OCI-LY1 (cell line): ENCODE results near the gene KAT8.

Source experiments
- H2AFZ ChIP-seq: fragments of 200-600 bp; sonication (generic), shearing (Covaris generic); 2 replicates; pipeline ENCODE4 v1.6.0; 2014; ENCODE audit warnings: antibody characterized with exemption, mild to moderate bottlenecking, low read length
- H3F3A ChIP-seq: fragments of 200-600 bp; sonication (generic), shearing (Covaris generic); 2 replicates; pipeline ENCODE4 v1.6.0; 2014; ENCODE audit warnings: mild to moderate bottlenecking, antibody characterized with exemption, low read length, moderate library complexity; ENCODE audit not compliant: insufficient read depth
- H3K27ac ChIP-seq: fragments of 200-600 bp; sonication (generic); 2 replicates; pipeline ENCODE4 v1.5.1; 2014; ENCODE audit warnings: low read length, mixed run types, mild to moderate bottlenecking, low read depth; ENCODE audit not compliant: poor library complexity, severe bottlenecking
- H3K27me3 ChIP-seq: fragments of 200-600 bp; sonication (generic); 2 replicates; pipeline ENCODE4 v1.6.0; 2014; ENCODE audit warnings: antibody characterized with exemption, mild to moderate bottlenecking, low read length, moderate library complexity; ENCODE audit not compliant: insufficient read depth
- H3K36me3 ChIP-seq: fragments of 200-600 bp; sonication (generic); 2 replicates; pipeline ENCODE4 v1.6.1; 2014; ENCODE audit warnings: mild to moderate bottlenecking, antibody characterized with exemption, low read length, moderate library complexity, mixed read lengths; ENCODE audit not compliant: insufficient read depth
- H3K4me1 ChIP-seq: fragments of 200-600 bp; sonication (generic); 2 replicates; pipeline ENCODE4 v1.5.1; 2014; ENCODE audit warnings: mild to moderate bottlenecking, low read length, moderate library complexity; ENCODE audit not compliant: insufficient read depth, severe bottlenecking
- H3K4me2 ChIP-seq: fragments of 200-600 bp; sonication (generic), shearing (Covaris generic); 2 replicates; pipeline ENCODE4 v1.6.1; 2014; ENCODE audit warnings: low read length
- H3K4me3 ChIP-seq: fragments of 200-600 bp; sonication (generic); 2 replicates; pipeline ENCODE4 v1.5.1; 2014; ENCODE audit warnings: low read length, low read depth, mild to moderate bottlenecking, mixed read lengths; ENCODE audit not compliant: poor library complexity, severe bottlenecking
- H3K79me2 ChIP-seq: fragments of 200-600 bp; shearing (Covaris generic); 2 replicates; pipeline ENCODE4 v1.6.1; 2016; ENCODE audit warnings: mixed run types, low read length, mixed read lengths; ENCODE audit not compliant: insufficient read depth
- H3K9ac ChIP-seq: fragments of 200-600 bp; sonication (generic), shearing (Covaris generic); 2 replicates; pipeline ENCODE4 v1.6.1; 2014; ENCODE audit warnings: mild to moderate bottlenecking, low read length, mixed read lengths
- H3K9me2 ChIP-seq: fragments of 200-600 bp; sonication (generic), shearing (Covaris generic); 2 replicates; pipeline ENCODE4 v1.6.1; 2014; ENCODE audit warnings: low read depth, mild to moderate bottlenecking, low read length, mixed read lengths
- H3K9me3 ChIP-seq: fragments of 200-600 bp; shearing (Covaris generic); 2 replicates; pipeline ENCODE4 v1.6.1; 2014; ENCODE audit warnings: low read length, mixed read lengths
- H4K20me1 ChIP-seq: fragments of 200-600 bp; sonication (generic), shearing (Covaris generic); 2 replicates; pipeline ENCODE4 v1.6.0; 2016; ENCODE audit warnings: mild to moderate bottlenecking, low read length; ENCODE audit not compliant: insufficient read depth
- EZH2 ChIP-seq: fragments of 200-600 bp; sonication (generic), shearing (Covaris generic); IDR thresholded peaks from 2 replicates; pipeline ENCODE4 v1.8.0; 2017; ENCODE audit warnings: borderline replicate concordance, mixed run types, mild to moderate bottlenecking, antibody characterized with exemption, low read length, moderate library complexity, mixed read lengths
- TF ChIP-seq, protein P1 (sequence below): fragments of 200-600 bp; sonication (generic), shearing (Covaris generic); IDR thresholded peaks from 2 replicates; pipeline ENCODE4 v1.5.1; 2017; ENCODE audit warnings: mild to moderate bottlenecking, antibody characterized with exemption, low read length, moderate library complexity, mixed read lengths

KAT8 gene

DNA sequence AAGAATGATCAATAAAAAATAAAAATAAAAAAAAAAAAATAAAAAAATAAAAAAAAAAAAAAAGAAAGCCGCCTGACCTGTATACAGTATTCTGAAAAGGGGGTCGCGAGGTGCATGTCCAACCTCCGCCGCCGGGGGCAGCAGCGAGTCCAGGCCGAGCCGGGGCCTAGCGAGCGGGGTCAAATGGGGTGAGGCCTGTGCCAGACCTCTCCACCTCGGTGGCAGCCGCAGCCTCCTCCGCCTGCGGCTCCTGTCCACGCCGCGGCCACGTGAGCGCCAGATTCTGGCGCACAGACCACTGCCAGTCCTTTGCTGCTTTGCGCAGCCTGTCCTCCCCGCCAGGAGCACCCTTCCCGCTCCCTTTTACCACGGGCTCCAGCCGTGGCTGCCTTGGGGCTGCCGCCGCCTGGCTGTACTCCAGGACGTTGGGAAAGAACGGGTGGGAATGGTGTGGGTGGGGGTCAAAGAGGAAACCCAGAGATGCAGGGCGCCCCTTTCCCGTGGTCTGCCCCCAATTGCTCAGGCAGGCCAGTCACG, 11.7 kb upstream of the KAT8 start:
- Histone ChIP-seq H3K27me3 (no peaks in the 10 kb centered on the region), H3K79me2 (no peaks in the 10 kb centered on the region)

DNA sequence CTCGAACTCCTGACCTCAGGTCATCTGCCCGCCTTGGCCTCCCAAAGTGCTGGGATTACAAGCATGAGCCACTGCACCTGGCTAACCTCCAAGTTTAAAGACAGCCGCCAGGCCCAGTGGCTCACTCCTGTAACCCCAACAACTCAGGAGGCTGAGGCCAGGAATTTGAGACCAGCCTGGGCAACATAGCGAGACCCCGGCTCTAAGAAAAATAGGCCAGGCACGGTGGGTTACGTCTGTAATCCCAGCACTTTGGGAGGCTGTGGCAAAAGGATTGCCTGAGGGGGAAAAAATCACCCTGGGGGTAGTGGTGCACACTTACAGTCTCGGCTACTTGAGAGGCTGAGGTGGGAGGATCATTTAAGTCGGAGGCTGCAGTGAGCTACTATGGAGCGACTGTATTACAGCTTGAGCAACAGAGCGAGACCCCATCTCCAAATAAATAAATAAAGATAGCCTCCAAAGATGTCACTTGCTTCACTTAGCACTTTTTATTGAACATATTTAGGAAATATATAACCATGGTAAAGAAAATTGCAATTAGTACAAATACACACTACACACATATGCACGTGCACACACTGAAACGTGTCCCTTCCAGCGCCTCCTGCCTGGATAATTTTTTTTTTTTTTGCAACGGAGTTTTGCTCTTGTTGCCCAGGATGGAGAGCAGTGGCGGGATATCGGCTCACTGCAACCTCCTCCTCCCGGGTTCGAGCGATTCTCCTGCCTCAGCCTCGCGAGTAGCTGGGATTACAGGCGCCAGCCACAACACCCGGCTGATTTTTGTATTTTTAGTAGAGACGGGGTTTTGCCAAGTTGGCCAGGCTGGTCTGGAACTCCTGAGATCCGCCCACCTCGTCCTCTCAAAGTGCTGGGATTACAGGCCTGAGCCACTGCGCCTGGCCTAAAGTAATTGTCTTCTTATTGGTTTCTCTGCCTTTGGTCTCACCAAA, 10.7 kb upstream of the KAT8 start:
- Histone ChIP-seq H3K9me3 (no peaks in the 10 kb centered on the region), H2AFZ (no peak overlapping the region), H3F3A (peaks cover 5% of the 10 kb centered on the region), H3K27me3 (no peaks in the 10 kb centered on the region), H3K4me3 (no peak overlapping the region), H3K79me2 (no peaks in the 10 kb centered on the region), H3K4me2 (peak overlapping the region; percentile 94; the same call in 1 of the 2 replicates), H4K20me1 (no peaks in the 10 kb centered on the region), H3K9me2 (no peaks in the 10 kb centered on the region), H3K27ac (peak overlapping the region; percentile 64), H3K9ac (no peak overlapping the region), H3K36me3 (peaks cover 20% of the 10 kb centered on the region; the same call in 1 of the 2 replicates), H3K4me1 (peaks cover 25% of the 10 kb centered on the region)
- TF ChIP-seq, protein P1, sequence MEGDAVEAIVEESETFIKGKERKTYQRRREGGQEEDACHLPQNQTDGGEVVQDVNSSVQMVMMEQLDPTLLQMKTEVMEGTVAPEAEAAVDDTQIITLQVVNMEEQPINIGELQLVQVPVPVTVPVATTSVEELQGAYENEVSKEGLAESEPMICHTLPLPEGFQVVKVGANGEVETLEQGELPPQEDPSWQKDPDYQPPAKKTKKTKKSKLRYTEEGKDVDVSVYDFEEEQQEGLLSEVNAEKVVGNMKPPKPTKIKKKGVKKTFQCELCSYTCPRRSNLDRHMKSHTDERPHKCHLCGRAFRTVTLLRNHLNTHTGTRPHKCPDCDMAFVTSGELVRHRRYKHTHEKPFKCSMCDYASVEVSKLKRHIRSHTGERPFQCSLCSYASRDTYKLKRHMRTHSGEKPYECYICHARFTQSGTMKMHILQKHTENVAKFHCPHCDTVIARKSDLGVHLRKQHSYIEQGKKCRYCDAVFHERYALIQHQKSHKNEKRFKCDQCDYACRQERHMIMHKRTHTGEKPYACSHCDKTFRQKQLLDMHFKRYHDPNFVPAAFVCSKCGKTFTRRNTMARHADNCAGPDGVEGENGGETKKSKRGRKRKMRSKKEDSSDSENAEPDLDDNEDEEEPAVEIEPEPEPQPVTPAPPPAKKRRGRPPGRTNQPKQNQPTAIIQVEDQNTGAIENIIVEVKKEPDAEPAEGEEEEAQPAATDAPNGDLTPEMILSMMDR, result no peak
- no peak for TF ChIP-seq EZH2

More for the DNA sequence above, 11.7 kb upstream of the KAT8 start:
- Histone ChIP-seq H4K20me1 (no peaks in the 10 kb centered on the region), H3F3A (peaks cover 5% of the 10 kb centered on the region), H3K36me3 (peaks cover 13% of the 10 kb centered on the region; the same call in 1 of the 2 replicates), H3K9me3 (no peaks in the 10 kb centered on the region), H3K4me1 (peaks cover 25% of the 10 kb centered on the region), H2AFZ (no peak overlapping the region), H3K4me3 (peak overlapping the region; percentile 10), H3K27ac (no peak overlapping the region), H3K4me2 (peak overlapping the region; percentile 43), H3K9me2 (no peaks in the 10 kb centered on the region), H3K9ac (peak overlapping the region; percentile 39; the same call in 1 of the 2 replicates)
- TF ChIP-seq EZH2, result no peak
- TF ChIP-seq, protein P1, result peak; percentile 60

DNA sequence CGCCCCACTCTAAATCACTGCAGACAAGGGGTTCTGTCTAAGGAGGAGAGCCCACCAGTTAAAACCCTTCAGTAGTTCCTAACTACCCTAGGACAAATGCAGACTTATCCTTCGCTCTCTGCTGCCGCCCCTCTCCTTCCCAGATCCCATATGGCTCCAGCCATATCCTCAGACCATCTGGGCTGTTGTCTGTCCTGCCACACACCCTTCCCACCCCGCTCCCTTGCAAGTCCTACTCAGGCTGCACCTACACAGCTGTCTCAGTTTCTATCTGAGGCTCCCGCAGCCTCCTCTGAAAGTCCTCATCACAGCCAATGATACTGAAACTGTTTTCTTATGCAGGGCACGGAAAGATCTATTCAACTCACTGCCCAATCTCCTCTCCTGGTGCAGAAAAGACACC, 10.0 kb upstream of the KAT8 start:
- Histone ChIP-seq H3K4me2 (peak overlapping the region; percentile 94), H3K4me1 (peaks cover 25% of the 10 kb centered on the region), H3K9me3 (no peaks in the 10 kb centered on the region), H3K27ac (peak overlapping the region; percentile 64), H3K9me2 (no peaks in the 10 kb centered on the region), H3K36me3 (peaks cover 26% of the 10 kb centered on the region), H3K4me3 (peak overlapping the region; percentile 95), H3K79me2 (no peaks in the 10 kb centered on the region), H3K27me3 (no peaks in the 10 kb centered on the region), H2AFZ (no peak overlapping the region), H4K20me1 (no peaks in the 10 kb centered on the region), H3K9ac (peak overlapping the region; percentile 95; the same call in 1 of the 2 replicates), H3F3A (peaks cover 5% of the 10 kb centered on the region)
- no peak for TF ChIP-seq EZH2
- TF ChIP-seq, protein P1, result no peak
